ENCODE results near the gene WDR18. TPM values are rescaled to one million over a fixed set of nuclear protein-coding genes. Genes with fewer than 3 reads are reported as not detected.

The WDR18 gene
- total and polyA plus RNA-seq, 2 experiments from 2014 or later: 155 to 157 TPM

DNA sequence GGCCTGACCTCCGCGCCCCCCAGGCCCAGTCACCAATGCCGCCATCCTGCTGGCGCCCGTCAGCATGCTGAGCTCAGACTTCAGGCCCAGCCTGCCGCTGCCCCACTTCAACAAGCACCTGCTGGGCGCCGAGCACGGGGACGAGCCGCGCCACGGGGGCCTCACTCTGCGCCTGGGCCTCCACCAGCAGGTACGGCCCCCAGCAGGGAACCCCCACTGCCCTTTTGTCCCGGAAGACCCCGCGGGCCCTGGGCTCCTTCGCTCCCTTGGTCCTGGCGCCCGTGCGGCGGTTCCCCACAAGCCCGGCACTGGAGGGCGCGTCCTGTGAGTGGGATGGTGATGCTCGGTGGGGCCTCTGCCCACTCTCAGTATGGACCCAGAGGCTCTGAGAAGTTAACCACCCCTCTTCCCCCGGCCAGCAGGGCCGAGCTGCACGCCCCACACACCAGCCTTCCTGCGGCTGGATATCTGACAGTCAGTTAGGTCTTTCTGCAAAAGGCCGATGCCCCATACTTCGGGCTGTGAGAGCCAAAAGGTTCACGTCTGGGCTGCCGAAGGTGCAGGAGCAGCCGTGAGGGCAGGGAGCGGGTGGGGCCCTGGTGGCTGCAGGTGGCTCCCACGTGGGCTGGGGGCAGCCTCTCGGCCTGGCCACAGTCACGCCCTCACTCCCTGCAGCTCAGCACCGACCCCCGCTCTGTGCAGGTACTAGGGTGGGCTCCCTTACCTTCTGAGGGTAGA, 8.0 kb downstream of the WDR18 start:
- Histone ChIP-seq H3K79me2 (replicated peaks; ENCODE audit: insufficient read depth) (no peaks in the 10 kb centered on the region), H3K4me1 (ENCODE audit: insufficient read depth) (no peaks in the 10 kb centered on the region), H3K9me2 (ENCODE audit: insufficient read depth) (no peaks in the 10 kb centered on the region), H3K27me3 (ENCODE audit: insufficient read depth) (peaks cover 3% of the 10 kb centered on the region; the same call in 1 of the 2 replicates), H3K36me3 (ENCODE audit: insufficient read depth) (peaks cover 2% of the 10 kb centered on the region; the same call in 1 of the 2 replicates), H3F3A (replicated peaks; ENCODE audit: low read depth) (peaks cover 25% of the 10 kb centered on the region), H3K4me3 (no peak overlapping the region), H4K20me1 (replicated peaks; ENCODE audit: insufficient read depth) (peaks cover 2% of the 10 kb centered on the region; the same call in 1 of the 2 replicates), H2AFZ (no peak overlapping the region), H3K4me2 (no peak overlapping the region), H3K27ac (ENCODE audit: low read depth) (no peak overlapping the region)
- Mint-ChIP-seq H3K4me1 (peaks cover 3% of the 10 kb centered on the region; the same call in 1 of the 3 replicates), H3K4me3 (no peak overlapping the region), H3K27me3 (ENCODE audit: insufficient read depth, low read depth, poor library complexity) (peaks cover 20% of the 10 kb centered on the region), H3K36me3 (ENCODE audit: low read depth) (peaks cover 26% of the 10 kb centered on the region), H3K27ac (no peak overlapping the region), H3K9me3 (no peaks in the 10 kb centered on the region)
- TF ChIP-seq EZH2 (IDR thresholded peaks at IDR 0.05; ENCODE audit: low read depth, unreplicated experiment): no peak
- TF ChIP-seq CREB1 (CRISPR knock-in tag; IDR thresholded peaks at IDR 0.05; ENCODE audit: low read depth): no peak
- no peak for TF ChIP-seq ETS1 (IDR thresholded peaks at IDR 0.05)
- TF ChIP-seq, protein P1, sequence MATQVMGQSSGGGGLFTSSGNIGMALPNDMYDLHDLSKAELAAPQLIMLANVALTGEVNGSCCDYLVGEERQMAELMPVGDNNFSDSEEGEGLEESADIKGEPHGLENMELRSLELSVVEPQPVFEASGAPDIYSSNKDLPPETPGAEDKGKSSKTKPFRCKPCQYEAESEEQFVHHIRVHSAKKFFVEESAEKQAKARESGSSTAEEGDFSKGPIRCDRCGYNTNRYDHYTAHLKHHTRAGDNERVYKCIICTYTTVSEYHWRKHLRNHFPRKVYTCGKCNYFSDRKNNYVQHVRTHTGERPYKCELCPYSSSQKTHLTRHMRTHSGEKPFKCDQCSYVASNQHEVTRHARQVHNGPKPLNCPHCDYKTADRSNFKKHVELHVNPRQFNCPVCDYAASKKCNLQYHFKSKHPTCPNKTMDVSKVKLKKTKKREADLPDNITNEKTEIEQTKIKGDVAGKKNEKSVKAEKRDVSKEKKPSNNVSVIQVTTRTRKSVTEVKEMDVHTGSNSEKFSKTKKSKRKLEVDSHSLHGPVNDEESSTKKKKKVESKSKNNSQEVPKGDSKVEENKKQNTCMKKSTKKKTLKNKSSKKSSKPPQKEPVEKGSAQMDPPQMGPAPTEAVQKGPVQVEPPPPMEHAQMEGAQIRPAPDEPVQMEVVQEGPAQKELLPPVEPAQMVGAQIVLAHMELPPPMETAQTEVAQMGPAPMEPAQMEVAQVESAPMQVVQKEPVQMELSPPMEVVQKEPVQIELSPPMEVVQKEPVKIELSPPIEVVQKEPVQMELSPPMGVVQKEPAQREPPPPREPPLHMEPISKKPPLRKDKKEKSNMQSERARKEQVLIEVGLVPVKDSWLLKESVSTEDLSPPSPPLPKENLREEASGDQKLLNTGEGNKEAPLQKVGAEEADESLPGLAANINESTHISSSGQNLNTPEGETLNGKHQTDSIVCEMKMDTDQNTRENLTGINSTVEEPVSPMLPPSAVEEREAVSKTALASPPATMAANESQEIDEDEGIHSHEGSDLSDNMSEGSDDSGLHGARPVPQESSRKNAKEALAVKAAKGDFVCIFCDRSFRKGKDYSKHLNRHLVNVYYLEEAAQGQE (IDR thresholded peaks at IDR 0.05; ENCODE audit: unreplicated experiment): no peak
- TF ChIP-seq EZH2phosphoT487 (IDR thresholded peaks at IDR 0.05; ENCODE audit: unreplicated experiment): no peak
- no peak for TF ChIP-seq ZNF331 (CRISPR knock-in tag; IDR thresholded peaks at IDR 0.05; ENCODE audit: low read depth)
- no peak for TF ChIP-seq NANOG (IDR thresholded peaks at IDR 0.05; ENCODE audit: borderline replicate concordance)
- no peak for TF ChIP-seq CTCF (conservative IDR thresholded peaks at IDR 0.05; ENCODE audit: low read depth in 2 of 2)
- no peak for TF ChIP-seq STAT1 (IDR thresholded peaks at IDR 0.05; ENCODE audit: unreplicated experiment)
- no peak for TF ChIP-seq JUNB (IDR thresholded peaks at IDR 0.05; ENCODE audit: unreplicated experiment)
- TF ChIP-seq, protein P2, sequence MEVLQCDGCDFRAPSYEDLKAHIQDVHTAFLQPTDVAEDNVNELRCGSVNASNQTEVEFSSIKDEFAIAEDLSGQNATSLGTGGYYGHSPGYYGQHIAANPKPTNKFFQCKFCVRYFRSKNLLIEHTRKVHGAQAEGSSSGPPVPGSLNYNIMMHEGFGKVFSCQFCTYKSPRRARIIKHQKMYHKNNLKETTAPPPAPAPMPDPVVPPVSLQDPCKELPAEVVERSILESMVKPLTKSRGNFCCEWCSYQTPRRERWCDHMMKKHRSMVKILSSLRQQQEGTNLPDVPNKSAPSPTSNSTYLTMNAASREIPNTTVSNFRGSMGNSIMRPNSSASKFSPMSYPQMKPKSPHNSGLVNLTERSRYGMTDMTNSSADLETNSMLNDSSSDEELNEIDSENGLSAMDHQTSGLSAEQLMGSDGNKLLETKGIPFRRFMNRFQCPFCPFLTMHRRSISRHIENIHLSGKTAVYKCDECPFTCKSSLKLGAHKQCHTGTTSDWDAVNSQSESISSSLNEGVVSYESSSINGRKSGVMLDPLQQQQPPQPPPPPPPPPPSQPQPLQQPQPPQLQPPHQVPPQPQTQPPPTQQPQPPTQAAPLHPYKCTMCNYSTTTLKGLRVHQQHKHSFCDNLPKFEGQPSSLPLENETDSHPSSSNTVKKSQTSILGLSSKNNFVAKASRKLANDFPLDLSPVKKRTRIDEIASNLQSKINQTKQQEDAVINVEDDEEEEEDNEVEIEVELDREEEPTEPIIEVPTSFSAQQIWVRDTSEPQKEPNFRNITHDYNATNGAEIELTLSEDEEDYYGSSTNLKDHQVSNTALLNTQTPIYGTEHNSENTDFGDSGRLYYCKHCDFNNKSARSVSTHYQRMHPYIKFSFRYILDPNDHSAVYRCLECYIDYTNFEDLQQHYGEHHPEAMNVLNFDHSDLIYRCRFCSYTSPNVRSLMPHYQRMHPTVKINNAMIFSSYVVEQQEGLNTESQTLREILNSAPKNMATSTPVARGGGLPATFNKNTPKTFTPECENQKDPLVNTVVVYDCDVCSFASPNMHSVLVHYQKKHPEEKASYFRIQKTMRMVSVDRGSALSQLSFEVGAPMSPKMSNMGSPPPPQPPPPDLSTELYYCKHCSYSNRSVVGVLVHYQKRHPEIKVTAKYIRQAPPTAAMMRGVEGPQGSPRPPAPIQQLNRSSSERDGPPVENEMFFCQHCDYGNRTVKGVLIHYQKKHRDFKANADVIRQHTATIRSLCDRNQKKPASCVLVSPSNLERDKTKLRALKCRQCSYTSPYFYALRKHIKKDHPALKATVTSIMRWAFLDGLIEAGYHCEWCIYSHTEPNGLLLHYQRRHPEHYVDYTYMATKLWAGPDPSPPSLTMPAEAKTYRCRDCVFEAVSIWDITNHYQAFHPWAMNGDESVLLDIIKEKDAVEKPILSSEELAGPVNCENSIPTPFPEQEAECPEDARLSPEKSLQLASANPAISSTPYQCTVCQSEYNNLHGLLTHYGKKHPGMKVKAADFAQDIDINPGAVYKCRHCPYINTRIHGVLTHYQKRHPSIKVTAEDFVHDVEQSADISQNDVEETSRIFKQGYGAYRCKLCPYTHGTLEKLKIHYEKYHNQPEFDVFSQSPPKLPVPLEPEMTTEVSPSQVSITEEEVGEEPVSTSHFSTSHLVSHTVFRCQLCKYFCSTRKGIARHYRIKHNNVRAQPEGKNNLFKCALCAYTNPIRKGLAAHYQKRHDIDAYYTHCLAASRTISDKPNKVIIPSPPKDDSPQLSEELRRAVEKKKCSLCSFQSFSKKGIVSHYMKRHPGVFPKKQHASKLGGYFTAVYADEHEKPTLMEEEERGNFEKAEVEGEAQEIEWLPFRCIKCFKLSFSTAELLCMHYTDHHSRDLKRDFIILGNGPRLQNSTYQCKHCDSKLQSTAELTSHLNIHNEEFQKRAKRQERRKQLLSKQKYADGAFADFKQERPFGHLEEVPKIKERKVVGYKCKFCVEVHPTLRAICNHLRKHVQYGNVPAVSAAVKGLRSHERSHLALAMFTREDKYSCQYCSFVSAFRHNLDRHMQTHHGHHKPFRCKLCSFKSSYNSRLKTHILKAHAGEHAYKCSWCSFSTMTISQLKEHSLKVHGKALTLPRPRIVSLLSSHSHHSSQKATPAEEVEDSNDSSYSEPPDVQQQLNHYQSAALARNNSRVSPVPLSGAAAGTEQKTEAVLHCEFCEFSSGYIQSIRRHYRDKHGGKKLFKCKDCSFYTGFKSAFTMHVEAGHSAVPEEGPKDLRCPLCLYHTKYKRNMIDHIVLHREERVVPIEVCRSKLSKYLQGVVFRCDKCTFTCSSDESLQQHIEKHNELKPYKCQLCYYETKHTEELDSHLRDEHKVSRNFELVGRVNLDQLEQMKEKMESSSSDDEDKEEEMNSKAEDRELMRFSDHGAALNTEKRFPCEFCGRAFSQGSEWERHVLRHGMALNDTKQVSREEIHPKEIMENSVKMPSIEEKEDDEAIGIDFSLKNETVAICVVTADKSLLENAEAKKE (CRISPR knock-in tag; IDR thresholded peaks at IDR 0.05): no peak
- no peak for TF ChIP-seq POLR2AphosphoS5 (IDR thresholded peaks at IDR 0.05; ENCODE audit: low read depth)
- no peak for TF ChIP-seq ZNF114 (CRISPR knock-in tag; IDR thresholded peaks at IDR 0.05)
- peak; percentile 19; the same call in 2 of the 3 replicates for ATAC-seq
- DNase-seq (ENCODE audit: low spot score): no peak
